SK-N-SH treated with all-trans-retinoic acid at 6 μM for 48 hours (cell line): ENCODE measurements around the gene DIPK1A.

ENCODE experiments used
- ESRRG ChIP-seq: fragments of 250-450 bp; sonication (Bioruptor Pico); IDR thresholded peaks from 2 replicates; pipeline ENCODE4 v1.6.1; 2021; ENCODE audit warnings: mild to moderate bottlenecking
- GLIS3 ChIP-seq: fragments of 250-450 bp; sonication (Bioruptor Pico); IDR thresholded peaks from 2 replicates; pipeline ENCODE4 v1.5.0; 2020; ENCODE audit warnings: mild to moderate bottlenecking, moderate library complexity
- ZC3H10 ChIP-seq: fragments of 250-450 bp; sonication (Bioruptor Pico); IDR thresholded peaks from 2 replicates; pipeline ENCODE4 v1.5.1; 2021; ENCODE audit warnings: mild to moderate bottlenecking, moderate library complexity
- ZFP3 ChIP-seq: fragments of 250-450 bp; sonication (Bioruptor Pico); IDR thresholded peaks from 2 replicates; pipeline ENCODE4 v1.5.0; 2020; ENCODE audit warnings: mild to moderate bottlenecking, moderate library complexity

DNA sequence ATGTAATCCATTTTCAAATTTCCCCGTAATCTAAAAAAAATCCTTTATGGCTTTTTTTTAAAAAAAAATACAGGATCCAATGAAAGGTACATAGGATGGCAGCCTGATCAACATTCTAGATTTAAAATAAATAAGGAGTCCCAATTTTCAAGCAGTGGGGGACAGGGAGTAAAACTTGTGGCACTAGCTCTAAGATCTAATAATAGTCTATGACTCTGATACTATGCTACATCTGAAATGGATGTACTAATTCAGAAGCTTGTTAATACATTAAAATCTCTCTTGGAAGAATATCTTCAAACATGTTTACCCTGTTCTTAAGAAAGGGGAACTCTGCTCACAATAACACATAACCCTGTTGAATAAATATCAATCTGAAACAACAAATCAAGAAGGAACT lies 8.5 kb downstream of the DIPK1A start:
- TF ChIP-seq ESRRG (CRISPR knock-in tag) (no peak), ZC3H10 (no peak), GLIS3 (CRISPR knock-in tag) (no peak), ZFP3 (CRISPR knock-in tag) (no peak)
